Bone marrow (tissue), 2 donors: ENCODE data around the gene FAM120B.

Experiments used
- DNase-seq, 2 donors: peaks; one replicate each; lab custom pipeline; 2025; lab: John Stamatoyannopoulos, UW

FAM120B gene

DNA sequence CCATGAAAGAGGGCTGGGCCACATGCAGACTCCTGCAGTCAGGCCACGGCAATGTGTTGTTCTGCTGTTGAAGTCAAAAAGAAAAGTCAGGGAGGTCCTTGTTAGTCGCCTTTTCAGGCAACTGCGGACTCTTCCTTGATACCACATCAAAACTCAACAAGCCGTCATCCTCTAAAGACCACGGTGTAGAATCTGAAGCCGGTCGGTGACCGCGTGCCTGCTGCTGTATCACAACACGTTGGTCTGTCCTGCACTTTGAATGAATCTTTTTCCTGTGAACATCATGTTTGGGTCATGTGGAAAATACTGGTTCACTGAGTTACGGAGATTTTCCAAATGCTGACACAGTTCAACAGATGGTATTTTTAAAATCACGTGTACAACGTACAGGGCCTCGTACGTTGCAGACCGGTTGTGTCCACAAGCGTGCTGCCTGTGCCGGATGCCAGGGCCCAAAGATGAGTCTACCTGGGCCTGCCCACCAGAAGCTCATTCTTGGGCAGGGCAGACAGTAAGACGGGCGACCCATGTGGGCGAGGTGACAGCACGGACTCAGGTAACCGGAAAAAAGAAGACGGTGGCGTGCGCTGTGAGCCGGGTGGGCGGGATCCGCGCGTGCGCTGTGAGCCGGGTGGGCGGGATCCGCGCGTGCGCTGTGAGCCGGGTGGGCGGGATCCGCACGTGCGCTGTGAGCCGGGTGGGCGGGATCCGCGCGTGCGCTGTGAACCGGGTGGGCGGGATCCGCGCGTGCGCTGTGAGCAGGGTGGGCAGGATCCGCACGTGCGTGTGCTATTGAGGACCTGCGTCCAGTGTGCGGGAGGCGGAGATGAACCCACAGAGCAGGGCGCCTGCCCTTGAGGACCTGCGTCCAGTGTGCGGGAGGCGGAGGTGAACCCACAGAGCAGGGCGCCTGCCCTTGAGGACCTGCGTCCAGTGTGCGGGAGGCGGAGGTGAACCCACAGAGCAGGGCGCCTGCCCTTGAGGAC is 114.5 kb downstream of the FAM120B start:
- no peak for DNase-seq

DNA sequence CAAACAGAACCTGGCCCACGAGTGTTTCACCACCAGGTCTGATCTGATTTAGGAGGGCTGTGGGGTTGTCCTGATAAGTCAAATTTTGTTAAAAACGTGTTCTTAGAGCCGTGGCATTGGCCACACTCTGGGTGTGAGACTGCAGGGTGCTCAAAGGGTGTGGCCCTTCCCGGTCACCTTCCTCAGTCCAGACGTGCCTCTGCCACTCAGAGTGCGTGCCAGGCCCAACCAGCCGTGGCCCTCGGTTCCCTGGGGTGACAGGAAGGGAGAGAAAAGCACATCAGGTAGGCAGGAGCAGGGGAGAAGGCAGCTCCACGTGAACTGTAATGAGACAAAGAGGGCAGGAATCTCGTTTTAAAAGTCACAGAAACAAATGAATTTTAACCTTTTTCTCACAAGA is 115.4 kb downstream of the FAM120B start:
- no peak for DNase-seq

DNA sequence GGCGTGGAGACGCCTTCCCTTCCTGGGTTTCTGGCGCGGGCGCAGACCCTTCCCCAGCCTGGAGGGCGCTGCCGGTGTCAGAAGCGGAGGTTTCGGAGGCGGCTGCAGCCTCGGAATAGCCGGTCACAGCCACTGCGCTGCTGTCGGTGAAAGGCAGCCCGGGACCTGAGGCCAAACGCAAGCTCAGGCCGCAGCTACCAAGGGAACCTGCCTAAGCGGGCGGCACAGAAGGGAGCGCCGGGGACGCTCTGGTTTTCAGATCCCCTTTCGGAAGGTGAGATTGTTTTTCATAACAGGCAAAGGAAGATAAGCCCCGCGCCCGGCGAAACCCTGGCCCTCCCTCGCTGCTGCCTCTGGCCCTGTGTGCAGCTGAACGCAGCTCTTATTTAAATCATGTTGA is 116.5 kb downstream of the FAM120B start:
- DNase-seq, result no peak

DNA sequence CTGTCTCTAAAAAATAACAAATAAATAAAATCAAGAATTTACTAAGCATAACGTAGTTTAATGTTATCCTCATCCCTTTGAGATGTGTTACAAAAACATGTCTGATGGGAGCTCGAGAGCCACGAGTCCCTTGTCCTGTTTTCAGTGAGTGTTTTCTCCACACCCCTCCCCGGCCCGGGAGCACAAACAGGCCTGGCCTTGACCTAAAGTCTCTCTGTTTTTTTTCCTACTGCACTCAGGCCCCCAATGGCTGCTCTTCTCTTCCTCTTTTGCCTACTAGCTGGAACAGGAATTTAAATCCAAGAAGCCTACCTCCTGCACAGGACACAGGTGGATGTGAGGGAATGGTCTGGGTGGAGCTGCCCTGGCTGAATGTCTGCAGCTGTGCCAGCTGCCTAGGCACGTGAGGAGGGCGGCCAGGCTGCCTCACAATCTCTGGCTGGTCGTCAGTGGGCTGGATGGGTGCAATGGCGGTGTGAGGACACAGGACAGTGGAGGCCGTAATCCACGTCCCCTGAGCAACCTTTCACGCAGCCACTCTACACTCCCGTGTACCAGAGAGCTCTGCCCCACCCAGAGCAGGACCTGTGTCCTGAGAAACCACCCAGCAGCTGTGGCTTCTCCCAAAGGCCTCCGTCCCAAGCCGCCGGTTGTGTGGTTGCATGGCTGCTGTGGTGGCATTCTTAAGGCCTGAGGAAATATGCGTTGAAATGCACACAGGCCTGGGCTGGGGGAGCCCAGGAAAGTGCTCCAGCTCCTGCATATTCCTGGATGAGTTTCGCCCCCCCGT is 117.5 kb downstream of the FAM120B start:
- no peak for DNase-seq

DNA sequence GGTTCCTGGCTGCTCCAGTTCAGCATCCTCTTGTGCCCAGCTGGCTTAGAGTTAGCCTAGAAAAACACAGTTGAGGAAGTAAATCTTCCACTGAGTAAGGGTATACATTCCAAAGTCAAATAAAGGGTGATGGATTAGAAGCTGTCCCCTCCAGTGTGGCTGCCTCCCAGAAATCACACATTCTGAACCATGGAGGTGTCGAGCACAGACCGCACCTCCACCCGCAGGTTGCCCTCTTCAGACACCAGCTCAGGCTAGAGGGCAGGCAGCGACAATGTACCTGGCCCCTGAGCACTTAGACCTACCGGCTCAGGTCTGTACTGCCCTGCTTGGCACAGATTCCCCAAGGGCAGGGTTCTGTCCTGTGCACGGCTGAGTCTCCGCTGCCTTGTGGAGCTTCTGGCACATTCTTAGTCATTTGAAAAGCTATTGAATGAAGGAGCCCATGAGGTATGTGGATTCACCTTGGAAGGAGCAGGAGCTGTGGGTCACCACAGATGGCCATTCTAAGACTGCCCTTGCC is 118.1 kb downstream of the FAM120B start:
- no peak for DNase-seq

DNA sequence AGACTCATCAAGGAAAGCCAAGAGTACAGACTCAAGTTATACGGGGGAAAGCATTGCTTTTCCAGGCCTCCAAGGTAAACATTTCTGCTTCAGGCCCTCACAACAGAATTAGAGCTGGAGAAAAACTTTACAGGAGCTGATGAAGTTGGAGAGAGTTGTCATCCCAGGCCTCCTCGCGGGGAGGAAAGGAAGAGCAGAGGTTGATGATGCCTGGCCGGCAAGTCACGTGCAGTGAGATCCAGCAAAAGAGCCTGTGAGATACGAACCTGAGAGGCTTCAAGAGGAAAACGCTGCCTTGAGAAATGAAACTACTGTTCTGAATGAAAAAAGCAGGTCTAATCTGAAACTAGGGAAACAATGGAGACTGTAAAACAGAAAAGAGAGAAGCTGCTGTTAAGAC is 122.9 kb downstream of the FAM120B start:
- DNase-seq, result no peak

DNA sequence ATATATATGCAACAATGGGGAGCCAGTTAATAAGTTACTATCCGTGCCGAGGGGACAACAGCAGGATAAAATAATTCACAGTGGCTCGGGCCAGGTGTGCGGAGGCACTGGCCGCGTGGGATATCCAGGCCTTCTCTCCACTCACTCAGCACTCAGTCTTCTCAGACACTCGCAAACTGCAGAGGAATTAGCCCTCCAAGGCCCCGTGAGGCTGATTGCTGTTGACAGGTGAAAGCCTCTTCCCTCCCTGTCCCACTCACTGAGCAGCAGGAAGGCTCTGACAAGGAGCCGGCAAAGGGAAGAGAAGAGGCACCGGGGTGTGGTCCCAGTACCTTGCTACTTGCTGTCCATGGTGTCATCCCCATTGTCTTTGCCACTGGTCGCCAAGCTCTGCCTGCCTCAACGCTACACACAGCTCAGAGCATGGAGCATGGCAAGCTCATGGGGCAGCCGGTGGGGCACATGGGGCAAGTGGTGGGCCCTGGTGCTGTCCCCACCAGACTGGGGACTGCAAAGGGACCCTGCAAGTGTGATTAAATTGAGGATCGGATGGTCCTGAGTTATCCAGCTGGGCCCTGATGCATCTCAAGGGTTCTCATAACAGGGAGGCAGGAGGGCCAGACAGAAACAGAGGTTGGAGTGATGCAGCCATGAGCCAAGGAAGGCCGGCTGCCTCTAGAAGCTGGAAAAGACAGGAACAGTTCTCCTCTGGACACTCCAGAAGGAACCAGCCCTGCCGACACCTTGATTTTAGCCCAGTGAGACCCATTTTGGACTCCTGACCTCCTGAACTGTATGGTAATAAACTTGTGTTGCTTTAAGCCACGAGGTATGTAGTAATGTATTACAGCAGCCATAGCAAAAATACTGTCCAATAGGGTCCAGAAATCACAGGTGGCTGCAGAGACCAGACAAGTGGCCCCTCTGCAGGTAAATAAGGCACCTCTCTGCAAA is 126.9 kb downstream of the FAM120B start:
- no peak for DNase-seq

DNA sequence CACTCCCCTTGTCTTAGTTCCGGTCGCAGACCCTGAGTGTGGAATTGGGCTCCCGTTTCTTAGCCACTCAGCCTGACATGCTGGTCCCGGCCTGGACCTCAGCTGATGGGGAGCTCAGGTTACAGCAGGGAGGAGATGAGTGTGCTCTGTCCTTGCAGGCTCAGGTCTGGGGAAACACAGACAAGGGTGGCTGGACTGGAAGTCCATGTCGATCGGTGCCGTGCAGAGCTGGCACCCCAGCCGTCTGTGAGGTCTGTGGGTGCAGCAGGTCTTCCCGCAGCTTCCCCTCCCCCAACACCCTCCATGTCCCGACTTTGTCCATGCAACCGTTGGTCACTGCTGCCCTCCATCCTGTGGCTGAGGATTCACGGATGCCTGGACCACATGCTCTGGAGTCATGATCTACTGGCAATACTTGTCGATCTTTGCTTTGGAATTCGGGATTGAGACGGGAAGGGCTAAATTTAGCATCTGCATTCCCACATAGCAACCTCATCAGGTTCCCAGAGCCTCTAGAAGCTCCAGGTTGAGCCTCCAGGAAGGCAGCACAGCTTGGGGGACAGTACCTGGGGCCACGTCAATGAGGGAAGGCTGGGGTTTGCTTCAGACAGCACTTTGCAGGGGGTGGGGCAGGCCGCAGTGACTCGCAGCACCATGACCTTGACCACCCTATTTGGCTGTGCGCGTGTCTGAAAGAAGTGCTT is 127.7 kb downstream of the FAM120B start:
- no peak for DNase-seq

DNA sequence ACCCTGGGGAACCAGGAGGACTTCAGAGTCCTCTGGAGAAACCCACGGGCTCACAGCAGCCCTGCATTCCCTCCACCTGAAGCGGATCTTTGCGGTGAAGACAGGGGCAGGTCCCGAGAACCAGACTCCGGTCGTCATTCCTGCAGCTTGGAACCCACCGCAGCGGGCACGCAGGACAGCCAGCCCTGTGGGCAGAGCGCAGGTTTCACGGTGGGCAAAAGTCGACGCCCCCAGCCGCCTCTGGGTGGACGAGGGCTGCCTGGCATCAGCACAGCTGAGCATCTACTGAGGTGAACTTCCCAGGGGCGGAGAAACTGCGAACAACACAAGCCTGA is 128.2 kb downstream of the FAM120B start:
- no peak for DNase-seq

DNA sequence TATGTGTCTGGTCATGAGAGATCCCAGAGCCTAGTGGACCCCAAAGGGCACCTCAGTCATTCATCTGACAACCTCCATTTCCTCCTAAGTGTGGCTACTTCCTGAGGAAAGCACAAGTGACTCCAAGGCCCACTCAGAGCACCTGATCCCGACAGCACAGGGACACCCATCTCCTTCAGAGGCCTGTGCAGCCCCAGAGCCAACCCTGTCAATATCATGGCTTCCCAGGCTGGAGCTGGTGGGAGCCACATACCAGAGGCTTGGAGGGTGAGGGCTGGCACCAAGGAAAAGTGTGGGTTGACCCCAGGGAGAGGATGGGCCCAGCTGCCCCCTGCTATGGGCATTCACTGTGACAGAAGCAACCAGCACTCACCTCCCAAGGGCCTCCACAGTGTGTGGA is 129.2 kb downstream of the FAM120B start:
- no peak for DNase-seq

DNA sequence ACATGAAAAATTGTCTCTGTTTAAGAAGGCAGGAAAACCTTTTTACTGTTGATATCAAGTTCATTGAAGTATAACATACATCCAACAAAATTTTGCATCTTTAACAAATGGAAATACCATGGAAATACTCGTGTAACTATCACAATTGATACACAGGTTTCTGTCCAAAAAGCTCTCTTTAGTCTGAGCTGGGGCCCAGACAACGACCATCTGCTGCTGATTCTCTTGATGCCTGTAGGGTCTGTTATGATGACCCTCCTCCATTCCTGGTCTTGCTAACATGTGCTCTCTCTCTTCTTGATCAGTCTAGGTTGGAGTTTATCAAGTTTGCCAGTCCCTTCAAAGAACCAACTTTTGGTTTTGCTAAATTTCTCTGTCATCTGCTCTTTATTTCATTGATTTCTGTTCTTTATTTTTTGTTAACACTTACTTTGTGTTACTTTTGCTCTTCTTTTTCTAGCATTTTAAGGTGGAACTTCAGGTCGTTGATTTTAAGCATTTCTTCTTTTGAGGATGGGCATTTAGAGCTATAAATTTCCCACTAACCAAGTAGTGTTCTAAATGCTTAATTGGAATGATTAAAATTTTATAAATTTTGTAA is 129.8 kb downstream of the FAM120B start:
- no peak for DNase-seq

DNA sequence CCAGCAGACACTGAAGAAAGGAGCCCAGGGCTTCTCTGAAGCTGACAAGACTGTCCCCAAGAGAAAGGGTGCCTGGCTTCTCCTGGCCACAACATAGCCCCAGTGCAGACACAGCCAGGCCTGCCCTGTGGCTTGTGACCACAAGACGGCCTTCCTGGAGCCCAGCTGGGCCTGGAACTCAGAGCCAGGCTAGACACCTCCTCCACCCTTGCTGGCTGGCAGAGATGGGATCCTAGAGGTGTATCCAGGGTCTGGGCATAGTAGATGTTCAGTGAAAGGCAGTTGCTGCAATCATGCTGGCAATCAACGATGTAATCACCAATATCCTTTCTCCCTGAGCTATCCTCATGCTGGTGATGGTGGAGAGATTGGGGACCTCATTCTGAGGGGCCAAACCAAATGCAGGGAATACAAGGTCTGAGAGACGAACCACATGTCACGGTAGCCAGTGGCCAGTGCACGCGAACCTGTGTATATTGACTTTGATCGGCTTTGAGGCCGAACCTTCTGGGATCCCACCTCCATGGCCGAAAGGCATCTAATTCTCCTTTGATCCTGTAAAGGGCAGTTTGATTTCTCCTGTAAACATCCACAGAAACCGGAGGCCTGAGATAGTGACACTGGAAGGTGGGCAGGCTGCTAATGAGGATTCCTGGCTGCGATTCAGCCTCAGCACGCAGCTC is 131.3 kb downstream of the FAM120B start:
- DNase-seq, result no peak

DNA sequence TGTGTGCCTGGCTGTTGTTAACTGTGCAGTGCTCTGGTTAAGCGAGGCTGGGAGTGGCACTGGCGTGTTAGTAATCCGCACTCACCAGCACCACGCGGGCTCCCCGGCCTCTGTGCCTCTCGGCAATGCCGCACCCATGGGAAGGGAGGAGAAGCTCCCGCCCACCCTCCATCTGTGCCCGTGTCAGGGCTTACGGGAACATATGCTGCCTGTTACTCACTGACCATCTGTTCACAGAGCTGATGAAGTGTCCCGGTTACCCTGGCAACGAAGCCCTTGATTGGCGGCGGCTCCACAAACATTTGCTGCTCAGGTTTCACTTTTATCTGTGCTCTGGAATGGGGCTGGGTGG is 131.8 kb downstream of the FAM120B start:
- DNase-seq, result no peak

DNA sequence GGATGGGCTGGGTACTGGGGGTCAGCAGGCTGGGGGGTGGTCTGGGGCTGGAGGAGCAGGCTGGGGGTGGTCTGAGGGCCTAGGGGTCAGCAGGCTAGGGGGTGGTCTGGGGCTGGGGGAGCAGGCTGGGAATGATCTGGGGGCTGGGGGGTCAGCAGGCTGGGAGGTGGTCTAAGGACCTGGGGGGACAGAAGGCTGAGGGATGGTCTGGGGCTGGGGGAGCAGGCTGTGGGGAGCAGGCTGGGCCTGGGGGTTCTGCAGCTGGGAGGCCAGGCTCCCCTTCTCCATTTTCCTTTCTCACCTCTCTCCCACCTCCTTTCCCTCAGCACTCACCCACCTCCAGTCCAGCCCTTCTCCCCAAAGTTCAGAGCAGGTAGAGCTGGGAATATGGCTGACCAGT is 132.3 kb downstream of the FAM120B start:
- no peak for DNase-seq

DNA sequence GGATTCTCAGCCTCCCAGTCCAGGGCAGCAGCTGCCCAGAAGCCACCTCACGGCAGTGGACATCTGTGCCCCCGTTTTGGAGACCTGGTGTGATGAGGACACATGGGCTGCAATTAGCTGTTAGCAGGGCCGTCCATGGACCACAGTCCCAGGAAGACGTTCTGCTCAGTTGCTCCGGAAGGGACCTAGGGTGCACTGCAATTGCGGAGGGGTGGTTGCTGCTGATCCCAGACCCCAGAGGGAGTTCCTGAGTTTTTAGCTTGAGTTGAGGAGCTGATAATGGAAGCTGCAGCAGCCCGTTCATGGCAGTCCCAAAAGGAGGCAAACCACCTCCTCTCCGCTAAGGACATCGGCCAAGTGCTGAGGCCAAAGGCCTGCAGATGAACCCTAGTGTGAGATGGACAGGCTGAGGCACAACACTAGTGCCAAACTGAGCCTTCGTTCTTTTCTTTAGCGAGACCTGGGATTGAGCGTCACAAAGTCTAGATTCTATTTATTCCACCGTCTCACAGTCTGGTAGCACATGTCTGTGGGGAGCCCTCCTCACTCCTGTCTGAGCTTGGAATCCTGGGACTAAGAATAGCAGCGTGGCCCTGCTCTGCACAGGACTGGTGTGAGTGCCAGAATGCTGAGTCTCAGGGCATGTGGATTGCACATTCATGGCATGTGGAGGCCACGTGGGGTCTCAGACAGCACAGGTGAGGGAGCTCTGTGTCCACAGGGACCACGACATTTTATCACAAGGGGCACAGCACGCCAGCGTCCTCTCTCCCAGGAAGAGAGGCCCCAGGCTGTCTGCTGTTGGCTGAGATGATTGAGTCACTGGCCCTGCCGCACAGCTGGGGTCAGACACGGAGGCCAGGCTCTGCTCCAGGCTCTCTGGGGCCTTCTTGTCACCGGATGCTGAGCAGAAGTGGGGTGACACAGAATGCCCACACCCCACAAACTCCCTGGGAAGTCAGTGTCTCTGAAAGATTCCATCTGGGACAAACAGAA is 133.1 kb downstream of the FAM120B start:
- DNase-seq, result no peak

DNA sequence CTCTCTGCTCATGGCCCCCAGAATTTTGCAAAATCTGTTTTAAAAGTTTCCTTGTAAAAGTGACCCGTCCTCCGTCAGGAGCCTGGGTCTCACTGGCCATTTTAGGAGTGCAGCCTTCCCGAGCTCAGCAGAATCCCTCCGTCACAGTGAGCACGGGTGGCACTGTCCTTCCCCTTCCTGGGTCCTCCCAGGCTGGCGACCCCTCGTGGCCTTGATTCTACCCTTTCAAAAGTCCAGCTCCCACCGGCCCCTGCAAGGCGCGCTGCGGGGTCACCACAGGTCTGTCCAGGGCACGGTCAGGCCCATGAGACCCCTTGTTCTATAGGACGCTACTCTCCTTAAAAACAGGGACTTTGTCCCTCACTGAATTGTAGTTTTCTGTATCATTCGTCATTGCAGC is 133.9 kb downstream of the FAM120B start:
- DNase-seq, result no peak

DNA sequence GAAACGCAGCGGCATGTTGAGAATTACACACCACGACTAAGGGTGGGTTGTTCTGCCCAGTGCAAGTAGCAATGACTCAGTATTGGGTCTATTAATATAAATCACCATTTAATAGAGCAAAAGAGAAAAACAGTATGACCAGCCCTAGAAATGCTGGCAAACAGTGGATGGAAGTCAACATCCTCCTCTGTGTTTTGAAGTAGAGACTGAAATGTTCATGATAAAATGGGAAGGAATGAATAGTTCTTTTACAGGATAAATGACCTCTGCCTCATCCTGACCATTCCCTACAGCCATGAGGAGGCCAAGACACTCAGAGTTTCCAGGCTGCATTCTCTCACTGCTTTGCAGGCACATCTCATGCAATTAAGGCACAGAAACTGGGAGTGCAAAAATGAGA is 134.8 kb downstream of the FAM120B start:
- no peak for DNase-seq

DNA sequence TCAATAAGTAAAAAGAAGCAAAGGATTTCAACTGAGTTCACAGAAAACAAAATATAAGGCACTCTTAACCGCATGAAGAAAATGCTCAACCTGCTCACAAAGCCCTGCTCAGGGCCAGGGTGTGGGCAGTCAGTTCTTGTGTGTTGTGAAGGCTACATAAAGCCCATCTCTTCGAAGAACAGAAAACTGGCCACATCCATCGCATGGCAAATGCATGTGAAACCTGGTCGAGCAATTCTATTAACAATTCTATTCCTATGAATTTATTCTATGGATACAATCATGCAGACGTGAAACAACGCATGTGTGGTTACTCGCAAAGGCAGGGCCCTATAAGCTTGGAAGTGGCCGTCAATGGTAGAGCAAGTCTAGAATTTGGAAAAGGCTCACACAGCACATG is 136.0 kb downstream of the FAM120B start:
- DNase-seq, result no peak

DNA sequence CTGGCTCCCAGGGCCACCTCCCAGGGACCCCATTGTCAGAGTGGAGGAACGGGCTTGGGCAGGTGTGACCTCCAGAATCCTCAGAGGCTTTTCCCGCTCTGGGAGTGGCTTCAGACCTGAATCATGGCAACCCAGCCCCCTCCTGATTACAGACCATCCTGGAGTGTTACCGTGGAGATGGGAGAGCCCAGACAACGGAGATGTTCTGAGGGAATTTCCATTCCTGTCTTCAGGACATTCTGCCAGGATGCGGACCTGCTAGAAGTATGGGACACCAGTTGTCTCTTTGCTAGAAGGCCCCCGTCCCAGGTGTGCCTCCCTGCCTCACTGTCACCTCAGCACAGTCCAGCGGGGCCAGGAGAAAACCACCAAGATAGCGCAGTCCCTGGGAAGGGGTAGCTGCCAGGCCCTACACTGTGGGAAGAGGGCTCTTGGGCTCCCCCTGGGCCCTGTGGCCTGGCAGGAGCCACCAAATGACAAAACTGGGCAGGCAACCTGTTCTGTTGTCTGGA is 136.6 kb downstream of the FAM120B start:
- DNase-seq, result no peak
